Measurements from ENCODE around the gene ABR. TPM values are rescaled to one million over a fixed set of nuclear protein-coding genes. Genes with fewer than 3 reads are reported as not detected.

ABR gene
- total RNA-seq, 1 donor from 2014 or later = 24.5 TPM

GRCh38 chr17:1188812-1189504 is 9.2 kb upstream of the ABR start:
- Histone ChIP-seq H3K36me3 (ENCODE audit: control insufficient read depth in 3 of 3, insufficient read depth in 3 of 3, low read length in 3 of 3) (no peaks in the 10 kb centered on the region), H3K4me1 (ENCODE audit: control insufficient read depth in 3 of 3, insufficient read depth in 3 of 3, low read length in 3 of 3) (peaks cover 24 to 28% (median 27%) of the 10 kb centered on the region in 3 donors), H3K4me3 (ENCODE audit: low read length in 3 of 3) (peak overlapping the region; percentile 38 to 49 (median 41)), H3K9me3 (ENCODE audit: control insufficient read depth in 3 of 3, low read length in 3 of 3) (no peaks in the 10 kb centered on the region), H3K27me3 (ENCODE audit: control insufficient read depth in 3 of 3, insufficient read depth in 3 of 3, low read length in 3 of 3) (peaks cover 6 to 22% (median 8%) of the 10 kb centered on the region in 3 donors), H3K9ac (ENCODE audit: low read depth in 1 of 3, low read length in 3 of 3) (peak overlapping the region; percentile 23 to 51 (median 33)), H3K27ac (ENCODE audit: low read depth, low read length) (peak overlapping the region; percentile 64)

GRCh38 chr17:1186923-1187771 is 7.4 kb upstream of the ABR start:
- peaks cover 30 to 36% (median 34%) of the 10 kb centered on the region in 3 donors for H3K4me1 ChIP-seq (ENCODE audit: control insufficient read depth in 3 of 3, insufficient read depth in 3 of 3, low read length in 3 of 3)
- H3K9me3 ChIP-seq (ENCODE audit: control insufficient read depth in 3 of 3, low read length in 3 of 3) = no peaks in the 10 kb centered on the region
- H3K27me3 ChIP-seq (ENCODE audit: control insufficient read depth in 3 of 3, insufficient read depth in 3 of 3, low read length in 3 of 3) = peaks cover 6 to 17% (median 8%) of the 10 kb centered on the region in 3 donors
- H3K4me3 ChIP-seq (ENCODE audit: low read length in 3 of 3) = peak overlapping the region; percentile 43 to 61 (median 60)
- H3K36me3 ChIP-seq (ENCODE audit: control insufficient read depth in 3 of 3, insufficient read depth in 3 of 3, low read length in 3 of 3) = no peaks in the 10 kb centered on the region
- H3K27ac ChIP-seq (ENCODE audit: low read depth, low read length) = peak overlapping the region; percentile 58
- peak overlapping the region; percentile 10 to 69 (median 56) for H3K9ac ChIP-seq (ENCODE audit: low read depth in 1 of 3, low read length in 3 of 3)

GRCh38 chr17:1186214-1186820 is 6.5 kb upstream of the ABR start:
- Histone ChIP-seq H3K27ac (ENCODE audit: low read depth, low read length) (peak overlapping the region; percentile 58), H3K36me3 (ENCODE audit: control insufficient read depth in 3 of 3, insufficient read depth in 3 of 3, low read length in 3 of 3) (no peaks in the 10 kb centered on the region), H3K9ac (ENCODE audit: low read depth in 1 of 3, low read length in 3 of 3) (peak overlapping the region in 2 of 3 donors; percentile 56 to 69), H3K4me3 (ENCODE audit: low read length in 3 of 3) (peak overlapping the region in 2 of 3 donors; percentile 43 to 61), H3K9me3 (ENCODE audit: control insufficient read depth in 3 of 3, low read length in 3 of 3) (no peaks in the 10 kb centered on the region), H3K4me1 (ENCODE audit: control insufficient read depth in 3 of 3, insufficient read depth in 3 of 3, low read length in 3 of 3) (peaks cover 30 to 36% (median 34%) of the 10 kb centered on the region in 3 donors), H3K27me3 (ENCODE audit: control insufficient read depth in 3 of 3, insufficient read depth in 3 of 3, low read length in 3 of 3) (peaks cover 5 to 17% (median 6%) of the 10 kb centered on the region in 3 donors)

- Histone ChIP-seq H3K27ac (ENCODE audit: low read depth, low read length) (no peak overlapping the region), H3K4me3 (ENCODE audit: low read length in 3 of 3) (no peak overlapping the region), H3K27me3 (ENCODE audit: control insufficient read depth in 3 of 3, insufficient read depth in 3 of 3, low read length in 3 of 3) (peaks cover 11 to 26% (median 11%) of the 10 kb centered on the region in 3 donors), H3K9me3 (ENCODE audit: control insufficient read depth in 3 of 3, low read length in 3 of 3) (no peaks in the 10 kb centered on the region), H3K36me3 (ENCODE audit: control insufficient read depth in 3 of 3, insufficient read depth in 3 of 3, low read length in 3 of 3) (no peaks in the 10 kb centered on the region), H3K4me1 (ENCODE audit: control insufficient read depth in 3 of 3, insufficient read depth in 3 of 3, low read length in 3 of 3) (peaks cover 20 to 32% (median 24%) of the 10 kb centered on the region in 3 donors), H3K9ac (ENCODE audit: low read depth in 1 of 3, low read length in 3 of 3) (no peak overlapping the region)
Observed at GRCh38 chr17:1183171-1183873, 3.5 kb upstream of the ABR start.

GRCh38 chr17:1182811-1183170 is 3.0 kb upstream of the ABR start:
- H3K27ac ChIP-seq (ENCODE audit: low read depth, low read length) = no peak overlapping the region
- H3K4me1 ChIP-seq (ENCODE audit: control insufficient read depth in 3 of 3, insufficient read depth in 3 of 3, low read length in 3 of 3) = peaks cover 22 to 35% (median 23%) of the 10 kb centered on the region in 3 donors
- H3K4me3 ChIP-seq (ENCODE audit: low read length in 3 of 3) = no peak overlapping the region
- no peak overlapping the region for H3K9ac ChIP-seq (ENCODE audit: low read depth in 1 of 3, low read length in 3 of 3)
- no peaks in the 10 kb centered on the region for H3K9me3 ChIP-seq (ENCODE audit: control insufficient read depth in 3 of 3, low read length in 3 of 3)
- H3K27me3 ChIP-seq (ENCODE audit: control insufficient read depth in 3 of 3, insufficient read depth in 3 of 3, low read length in 3 of 3) = peaks cover 11 to 31% (median 13%) of the 10 kb centered on the region in 3 donors
- H3K36me3 ChIP-seq (ENCODE audit: control insufficient read depth in 3 of 3, insufficient read depth in 3 of 3, low read length in 3 of 3) = no peaks in the 10 kb centered on the region

GRCh38 chr17:1181753-1182137 is 2.0 kb upstream of the ABR start:
- peaks cover 23 to 38% (median 24%) of the 10 kb centered on the region in 3 donors for H3K4me1 ChIP-seq (ENCODE audit: control insufficient read depth in 3 of 3, insufficient read depth in 3 of 3, low read length in 3 of 3)

GRCh38 chr17:1180958-1181752 is 1.4 kb upstream of the ABR start:
- Histone ChIP-seq H3K4me1 (ENCODE audit: control insufficient read depth in 3 of 3, insufficient read depth in 3 of 3, low read length in 3 of 3) (peaks cover 17 to 32% (median 18%) of the 10 kb centered on the region in 3 donors), H3K27ac (ENCODE audit: low read depth, low read length) (no peak overlapping the region), H3K4me3 (ENCODE audit: low read length in 3 of 3) (no peak overlapping the region), H3K9me3 (ENCODE audit: control insufficient read depth in 3 of 3, low read length in 3 of 3) (no peaks in the 10 kb centered on the region), H3K36me3 (ENCODE audit: control insufficient read depth in 3 of 3, insufficient read depth in 3 of 3, low read length in 3 of 3) (no peaks in the 10 kb centered on the region), H3K9ac (ENCODE audit: low read depth in 1 of 3, low read length in 3 of 3) (no peak overlapping the region), H3K27me3 (ENCODE audit: control insufficient read depth in 3 of 3, insufficient read depth in 3 of 3, low read length in 3 of 3) (peaks cover 15 to 31% (median 18%) of the 10 kb centered on the region in 3 donors)

More at GRCh38 chr17:1181753-1182137, 2.0 kb upstream of the ABR start:
- no peaks in the 10 kb centered on the region for H3K36me3 ChIP-seq (ENCODE audit: control insufficient read depth in 3 of 3, insufficient read depth in 3 of 3, low read length in 3 of 3)
- H3K9ac ChIP-seq (ENCODE audit: low read depth in 1 of 3, low read length in 3 of 3) = no peak overlapping the region
- no peak overlapping the region for H3K4me3 ChIP-seq (ENCODE audit: low read length in 3 of 3)
- no peak overlapping the region for H3K27ac ChIP-seq (ENCODE audit: low read depth, low read length)
- peaks cover 15 to 34% (median 18%) of the 10 kb centered on the region in 3 donors for H3K27me3 ChIP-seq (ENCODE audit: control insufficient read depth in 3 of 3, insufficient read depth in 3 of 3, low read length in 3 of 3)
- H3K9me3 ChIP-seq (ENCODE audit: control insufficient read depth in 3 of 3, low read length in 3 of 3) = no peaks in the 10 kb centered on the region

- H3K9ac ChIP-seq (ENCODE audit: low read depth in 1 of 3, low read length in 3 of 3) = peak overlapping the region in 1 of 3 donors; percentile 54
- peaks cover 17 to 35% (median 21%) of the 10 kb centered on the region in 3 donors for H3K4me1 ChIP-seq (ENCODE audit: control insufficient read depth in 3 of 3, insufficient read depth in 3 of 3, low read length in 3 of 3)
- H3K27ac ChIP-seq (ENCODE audit: low read depth, low read length) = no peak overlapping the region
- H3K27me3 ChIP-seq (ENCODE audit: control insufficient read depth in 3 of 3, insufficient read depth in 3 of 3, low read length in 3 of 3) = peaks cover 15 to 35% (median 18%) of the 10 kb centered on the region in 3 donors
- no peaks in the 10 kb centered on the region for H3K9me3 ChIP-seq (ENCODE audit: control insufficient read depth in 3 of 3, low read length in 3 of 3)
- no peaks in the 10 kb centered on the region for H3K36me3 ChIP-seq (ENCODE audit: control insufficient read depth in 3 of 3, insufficient read depth in 3 of 3, low read length in 3 of 3)
- H3K4me3 ChIP-seq (ENCODE audit: low read length in 3 of 3) = peak overlapping the region; percentile 23 to 62 (median 58)
Observed at GRCh38 chr17:1179112-1179817, 516 bp downstream of the ABR start.

Data from skeletal muscle tissue (tissue), 4 donors.